DOHH2 (cell line): ENCODE results near the gene PTBP3.

Experiments used
- H3F3A ChIP-seq: fragments of 200-600 bp; sonication (generic), shearing (Covaris generic); 2 replicates; pipeline ENCODE4 v1.6.0; 2016; ENCODE audit warnings: antibody characterized with exemption, mild to moderate bottlenecking; ENCODE audit not compliant: control insufficient read depth, insufficient read depth
- H3K27ac ChIP-seq: fragments of 200-600 bp; sonication (generic); 2 replicates; pipeline ENCODE4 v1.5.1; 2014; ENCODE audit warnings: low read depth, mild to moderate bottlenecking, low read length, moderate library complexity
- H3K27me3 ChIP-seq: fragments of 200-600 bp; sonication (generic); 2 replicates; pipeline ENCODE4 v1.6.1; 2014; ENCODE audit warnings: mild to moderate bottlenecking, low read length, mixed read lengths; ENCODE audit not compliant: control insufficient read depth
- H3K36me3 ChIP-seq: fragments of 200-600 bp; sonication (generic); 2 replicates; pipeline ENCODE4 v1.6.1; 2014; ENCODE audit warnings: mild to moderate bottlenecking, low read length, moderate library complexity, mixed read lengths; ENCODE audit not compliant: control insufficient read depth
- H3K4me1 ChIP-seq: fragments of 200-600 bp; sonication (generic); 2 replicates; pipeline ENCODE4 v1.6.1; 2014; ENCODE audit warnings: mild to moderate bottlenecking, low read length, mixed read lengths; ENCODE audit not compliant: control insufficient read depth
- H3K4me2 ChIP-seq: fragments of 200-600 bp; sonication (generic); 2 replicates; pipeline ENCODE4 v1.6.0; 2014; ENCODE audit warnings: mild to moderate bottlenecking, low read length, moderate library complexity
- H3K4me3 ChIP-seq: fragments of 200-600 bp; sonication (generic); 2 replicates; pipeline ENCODE4 v1.5.1; 2014; ENCODE audit warnings: mild to moderate bottlenecking, low read length, mixed read lengths
- H3K79me2 ChIP-seq: fragments of 200-600 bp; sonication (generic); 2 replicates; pipeline ENCODE4 v1.6.1; 2014; ENCODE audit warnings: mild to moderate bottlenecking, low read length, mixed read lengths; ENCODE audit not compliant: control insufficient read depth
- H3K9me2 ChIP-seq: fragments of 200-600 bp; sonication (generic); replicated peaks from 2 replicates; pipeline ENCODE4 v1.6.1; 2014; ENCODE audit warnings: mild to moderate bottlenecking, low read length, mixed read lengths; ENCODE audit not compliant: control insufficient read depth
- H3K9me3 ChIP-seq: fragments of 200-600 bp; sonication (generic); 2 replicates; pipeline ENCODE4 v1.6.1; 2014; ENCODE audit warnings: antibody characterized with exemption, low read length, mixed read lengths; ENCODE audit not compliant: control insufficient read depth, insufficient read depth
- H4K20me1 ChIP-seq: fragments of 200-600 bp; sonication (generic); 2 replicates; pipeline ENCODE4 v1.6.0; 2014; ENCODE audit warnings: low read depth, mild to moderate bottlenecking, antibody characterized with exemption, low read length, moderate library complexity; ENCODE audit not compliant: control insufficient read depth, insufficient read depth
- CTCF ChIP-seq: fragments of 200-600 bp; sonication (generic); IDR thresholded peaks from one replicate; pipeline ENCODE4 v1.5.1; 2014; ENCODE audit warnings: antibody characterized with exemption, mild to moderate bottlenecking, low read depth, low read length; ENCODE audit not compliant: poor library complexity, severe bottlenecking
- EZH2phosphoT487 ChIP-seq: fragments of 200-600 bp; sonication (generic); IDR thresholded peaks from 2 replicates; pipeline ENCODE4 v1.6.1; 2017; ENCODE audit warnings: borderline replicate concordance, mild to moderate bottlenecking, antibody characterized with exemption, low read length, moderate library complexity, mixed read lengths

Gene PTBP3

GRCh38 chr9:112174965-112175795 lies 158.2 kb downstream of the PTBP3 start, which contains the start of gene SUSD1:
TSS of gene SUSD1 (minus strand) at chr9:112175297. CDS start at chr9:112175235, 62 bp downstream.
- no peaks in the 10 kb centered on the region for H3F3A ChIP-seq
- H3K4me3 ChIP-seq = peak within 1 kb of the TSS; percentile 72
- no peaks in the 10 kb centered on the region for H3K9me3 ChIP-seq
- peak within 1 kb of the TSS; percentile 81 for H3K4me2 ChIP-seq
- no peaks in the 10 kb centered on the region for H4K20me1 ChIP-seq
- H3K27me3 ChIP-seq = peaks cover 49% of the 10 kb centered on the region
- no peaks in the 10 kb centered on the region for H3K36me3 ChIP-seq
- H3K27ac ChIP-seq = no peak within 1 kb of the TSS
- H3K79me2 ChIP-seq = no peaks in the 10 kb centered on the region
- no peaks in the 10 kb centered on the region for H3K9me2 ChIP-seq
- peaks cover 11% of the 10 kb centered on the region for H3K4me1 ChIP-seq
- no peak; the same call in 1 of the 2 replicates for TF ChIP-seq EZH2phosphoT487
- TF ChIP-seq CTCF = no peak

- Histone ChIP-seq H3K4me3 (peak overlapping the region; percentile 72), H3K4me1 (peaks cover 11% of the 10 kb centered on the region), H3K9me2 (no peaks in the 10 kb centered on the region), H3K27ac (no peak overlapping the region), H3F3A (no peaks in the 10 kb centered on the region), H4K20me1 (no peaks in the 10 kb centered on the region), H3K27me3 (peaks cover 49% of the 10 kb centered on the region), H3K4me2 (peak overlapping the region; percentile 81), H3K79me2 (no peaks in the 10 kb centered on the region), H3K9me3 (no peaks in the 10 kb centered on the region), H3K36me3 (no peaks in the 10 kb centered on the region)
- TF ChIP-seq EZH2phosphoT487 (no peak), CTCF (no peak)
These were observed 159.0 kb downstream of the PTBP3 start for GRCh38 chr9:112174222-112174964.

GRCh38 chr9:112173489-112174221 lies 159.8 kb downstream of the PTBP3 start:
- Histone ChIP-seq H3K4me3 (peak overlapping the region; percentile 72), H3K9me3 (no peaks in the 10 kb centered on the region), H3K4me1 (peaks cover 11% of the 10 kb centered on the region), H3K4me2 (peak overlapping the region; percentile 81), H3K27me3 (peaks cover 49% of the 10 kb centered on the region), H3K27ac (no peak overlapping the region), H3K9me2 (no peaks in the 10 kb centered on the region), H3K36me3 (no peaks in the 10 kb centered on the region), H3F3A (no peaks in the 10 kb centered on the region), H4K20me1 (no peaks in the 10 kb centered on the region), H3K79me2 (no peaks in the 10 kb centered on the region)
- TF ChIP-seq EZH2phosphoT487 (no peak), CTCF (no peak)
